ENCODE results near the gene MOB3B.

Gene MOB3B

DNA sequence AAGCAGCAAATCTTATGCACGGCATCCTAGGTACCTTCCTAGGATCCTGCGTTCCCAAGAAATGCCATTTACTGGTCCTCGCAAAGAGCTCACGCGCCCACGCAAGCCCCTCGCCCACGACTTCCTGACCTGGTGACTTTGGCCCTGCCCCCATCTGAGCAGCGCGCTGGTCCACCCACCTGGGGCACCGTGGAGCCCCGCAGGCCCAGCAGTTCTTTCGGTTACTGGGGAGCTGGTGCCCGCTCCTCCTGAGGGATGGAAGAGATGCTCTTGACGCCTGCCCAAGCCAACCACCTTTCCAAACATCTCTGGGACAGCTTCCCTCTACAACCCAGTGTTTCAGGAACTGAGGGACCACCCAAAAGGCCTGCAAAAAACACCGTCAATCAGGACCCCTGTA lies 249.4 kb downstream of the MOB3B start:
- no peak for DNase-seq (ENCODE audit: low spot score)

DNA sequence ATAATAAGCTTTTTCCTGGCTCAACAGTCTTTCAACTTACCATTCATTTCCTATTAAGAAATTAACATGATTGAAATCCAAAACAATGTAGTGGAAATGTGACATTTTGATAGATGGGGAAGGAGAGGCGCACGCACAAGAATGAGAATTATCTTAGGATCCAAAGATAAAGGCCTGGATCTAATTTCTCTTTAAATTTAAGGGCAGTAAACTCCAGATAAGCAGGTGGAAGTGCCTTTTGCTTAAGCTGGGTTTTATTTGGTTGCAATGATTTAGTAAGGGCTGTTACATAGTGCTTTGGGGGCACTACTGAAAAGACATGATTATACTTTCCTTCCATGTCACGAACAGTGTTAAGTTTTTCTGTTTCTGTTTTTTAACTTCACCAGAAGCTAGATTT lies 250.0 kb downstream of the MOB3B start:
- DNase-seq (ENCODE audit: low spot score): no peak

DNA sequence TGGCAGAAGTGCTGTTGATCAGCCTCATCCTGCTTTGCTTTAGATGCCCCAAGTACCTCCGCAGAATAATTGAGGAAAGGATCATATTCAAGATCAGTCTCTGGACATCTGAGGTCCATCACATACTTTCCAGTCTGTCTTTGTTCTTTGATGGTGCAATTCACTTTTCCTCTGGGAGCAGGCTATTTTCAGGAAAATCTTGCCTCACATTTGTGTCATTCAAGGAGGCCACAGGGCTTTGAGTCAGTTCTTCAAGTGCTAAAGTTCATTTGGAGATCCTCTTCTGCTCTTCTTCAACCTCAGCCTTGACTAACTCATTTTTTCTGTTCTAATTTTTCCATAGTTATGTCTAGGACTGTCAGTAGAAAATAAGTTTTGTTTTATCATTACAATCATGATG lies 251.2 kb downstream of the MOB3B start:
- DNase-seq (ENCODE audit: low spot score): no peak

DNA sequence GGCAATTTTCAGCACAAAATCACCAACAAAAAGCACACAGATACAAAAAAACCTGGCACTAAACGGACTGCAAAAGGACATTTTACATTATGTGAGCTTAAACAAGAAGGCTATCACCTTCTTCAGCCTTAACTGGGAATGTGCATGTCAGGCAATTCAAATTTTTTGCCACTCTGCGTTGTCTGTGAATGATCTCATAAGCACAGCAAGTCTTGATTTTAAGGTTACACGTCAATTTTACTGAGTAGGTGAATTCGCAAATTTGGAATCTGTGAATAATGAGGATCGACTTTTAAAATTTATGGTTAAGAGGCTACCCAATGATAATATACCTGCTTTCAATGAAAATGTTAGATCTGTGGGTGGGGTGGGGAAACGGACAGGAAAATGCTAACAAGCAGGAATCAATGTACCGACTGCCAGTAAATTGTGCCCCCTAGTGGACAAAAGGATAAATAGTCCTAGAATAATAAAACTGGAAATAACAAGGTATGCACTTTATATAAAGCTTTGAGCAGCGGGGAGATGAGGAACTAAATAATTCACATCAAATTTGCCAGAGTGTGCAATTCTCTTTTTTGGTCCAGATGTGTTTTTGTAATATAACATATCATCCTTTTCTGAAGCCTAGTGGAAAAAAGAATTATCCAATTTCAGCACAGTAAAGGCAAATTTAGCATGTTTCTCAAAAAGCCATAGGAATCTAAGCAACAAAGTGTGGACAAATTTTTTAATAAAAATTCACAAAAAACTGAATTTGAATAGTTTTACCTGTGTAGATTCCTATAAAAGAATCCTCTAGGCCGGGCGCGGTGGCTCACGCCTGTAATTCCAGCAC lies 253.2 kb downstream of the MOB3B start:
- peak; percentile 49 for DNase-seq (ENCODE audit: low spot score)

Measured in activated CD4-positive, alpha-beta T cell treated with anti-CD3 and anti-CD28 coated beads, Interleukin-2, Interleukin-4, amounts not matched to agents 100 ng/mL and 50 ng/mL, durations not matched to agents 16 hours and 8 hours (primary cell).